Transverse colon (tissue), 4 donors: ENCODE measurements around the gene WNT6. TPM values are rescaled to one million over a fixed set of nuclear protein-coding genes. Genes with fewer than 3 reads are reported as not detected.

Experiments used
- DNase-seq: peaks from one replicate; pipeline ENCODE4 v3.0.0-alpha.2; 2019
- H3K27ac ChIP-seq, 4 donors: fragments of 200-600 bp; sonication (generic); 2 replicates each; pipeline ENCODE4 v1.5.1; 2016 to 2018; ENCODE audit warnings: inconsistent platforms in 4 of 4
- H3K27me3 ChIP-seq: fragments of 200-600 bp; sonication (generic); 2 replicates; pipeline ENCODE4 v1.5.1; 2017; ENCODE audit warnings: inconsistent platforms
- H3K36me3 ChIP-seq, 4 donors: fragments of 200-600 bp; sonication (generic); 2 replicates each; pipeline ENCODE4 v1.5.1; 2017 to 2019; ENCODE audit warnings: inconsistent platforms in 4 of 4
- H3K4me1 ChIP-seq, 4 donors: fragments of 200-600 bp; sonication (generic); 2 replicates each; pipeline ENCODE4 v1.5.1; 2017 to 2020; ENCODE audit warnings: inconsistent platforms in 4 of 4
- H3K4me3 ChIP-seq, 4 donors: fragments of 200-600 bp; sonication (generic); 1 replicate in 1 of 4; 2 replicates in 3 of 4; pipeline versions ENCODE4 v1.5.1 to v1.6.1; 2017 to 2019; ENCODE audit warnings: inconsistent platforms in 4 of 4
- H3K9me3 ChIP-seq, 2 donors: fragments of 200-600 bp; sonication (generic); 2 replicates each; pipeline ENCODE4 v1.5.1; 2017 to 2019; ENCODE audit warnings: inconsistent platforms in 2 of 2
- CTCF ChIP-seq, 5 experiments: fragments of 200-600 bp in 3 of 5; fragments of 450-650 bp in 2 of 5; sonication (generic) in 3 of 5; IDR thresholded peaks; 1 replicate in 2 of 5; 2 replicates in 3 of 5; pipeline ENCODE4 v1.5.1; 2016 to 2017; ENCODE audit warnings: antibody characterized with exemption in 5 of 5, inconsistent platforms in 3 of 5, mild to moderate bottlenecking in 2 of 5, moderate library complexity in 1 of 5
- EP300 ChIP-seq: sonication (generic); formaldehyde crosslinking; IDR thresholded peaks from one replicate; pipeline ENCODE4 v1.6.1; 2017; ENCODE audit warnings: antibody characterized with exemption, low read depth
- POLR2A ChIP-seq: fragments of 450-650 bp; IDR thresholded peaks from one replicate; pipeline ENCODE4 v1.6.1; 2016; ENCODE audit warnings: antibody characterized with exemption, mild to moderate bottlenecking, moderate library complexity
- POLR2AphosphoS5 ChIP-seq, 3 donors: sonication (generic); formaldehyde crosslinking; IDR thresholded peaks; one replicate each; pipeline ENCODE4 v1.6.1; 2016; ENCODE audit warnings: antibody characterized with exemption in 3 of 3
- WGBS, 2 donors: methylation state at CpG; one replicate each; pipeline ENCODE4 v1.1.5; 2018; ENCODE audit warnings: low coverage in 1 of 2; 5-methylcytosine and 5-hydroxymethylcytosine counted together
- in situ Hi-C, 4 donors: fragments of 200-750 bp; cut with MboI; loops; one replicate each; pipeline versions ENCODE4 v1.15.0 to v1.15.1; 2017; ENCODE audit warnings: low sequenced_read_pairs in 3 of 4, low pct_ligation_motif_present in 1 of 4, low pct_unique_long_range_greater_than_20kb in 1 of 4
- intact Hi-C: fragments of 100-400 bp; cut with DNase I; formaldehyde crosslinking; loops from one replicate; pipeline ENCODE4 v1.15.1; 2023; ENCODE audit warnings: low total_unique reads
- total RNA-seq, 4 donors: library from RNA; depleted of rRNA; stranded (reverse); fragments of >200 nt; gene quantifications; one replicate each; pipeline ENCODE4 v1.1.0, GENCODE V29; 2016

Gene WNT6
- total RNA-seq, 4 donors from 2014 or later = 0.82 to 164 (median 1.7) TPM; not detected in 1

GRCh38 chr2:218895759-218896500 is 36.3 kb downstream of the WNT6 start:
- Histone ChIP-seq H3K4me3 (no peak overlapping the region), H3K4me1 (peaks cover 19 to 42% (median 32%) of the 10 kb centered on the region in 4 donors)

DNA sequence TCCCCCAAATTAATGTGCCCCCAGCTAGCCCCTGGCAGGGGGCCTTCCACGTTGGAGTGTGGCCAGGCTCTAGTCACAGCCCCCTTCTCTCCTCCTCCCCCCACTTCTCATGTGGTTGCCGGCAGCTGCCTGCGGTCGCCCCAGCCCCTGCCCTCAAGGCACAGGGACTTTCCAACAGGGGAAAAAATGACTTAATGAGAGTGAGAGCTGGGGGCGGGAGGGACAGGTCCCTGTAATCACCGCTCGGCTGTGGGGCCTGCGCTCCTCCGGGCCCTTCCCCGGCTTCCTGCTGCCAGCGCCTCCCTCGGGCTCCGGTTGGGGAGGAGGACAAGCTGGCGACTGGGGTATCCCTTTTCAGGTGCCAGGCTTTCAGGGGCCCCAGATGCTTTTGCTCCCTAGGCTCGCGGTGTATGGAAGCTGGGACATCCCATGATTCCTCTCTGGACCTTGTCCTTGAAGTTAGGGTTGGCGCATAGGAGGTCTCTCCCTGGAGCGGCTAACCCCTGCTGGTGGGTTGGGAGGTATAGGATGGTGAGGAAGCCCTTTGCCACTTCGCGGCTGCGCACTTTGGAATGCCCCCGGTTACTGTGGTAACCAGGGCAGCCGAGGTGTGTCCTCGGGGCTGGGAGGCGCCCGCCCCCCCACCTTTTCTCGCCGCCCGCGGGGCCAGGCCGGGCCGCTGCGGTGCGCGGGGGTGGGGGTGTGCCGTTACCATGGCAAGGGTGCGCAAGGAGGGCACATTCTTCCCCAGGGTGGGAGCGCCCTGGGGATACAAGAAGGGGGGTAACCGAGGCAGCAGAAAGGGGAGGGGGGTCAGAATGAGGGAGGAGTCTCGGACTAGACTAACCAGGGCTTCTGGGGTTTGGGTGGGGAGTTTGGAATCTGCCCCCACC is 37.1 kb downstream of the WNT6 start:
- Histone ChIP-seq H3K36me3 (no peaks in the 10 kb centered on the region), H3K27me3 (peaks cover 95% of the 10 kb centered on the region), H3K4me1 (peaks cover 19 to 42% (median 32%) of the 10 kb centered on the region in 4 donors), H3K9me3 (no peaks in the 10 kb centered on the region), H3K4me3 (peak overlapping the region in 2 of 4 donors; percentile 0 to 16), H3K27ac (peak overlapping the region in 2 of 4 donors; percentile 28 to 64)
- intact Hi-C loops = no loop called here
- WGBS, 2 donors = 4% methylated on average over 34 of the region's 40 CpGs; no CpG with 5 or more reads in 1 of the 2 donors
- in situ Hi-C loops = no loop called here
- TF ChIP-seq CTCF (IDR thresholded peaks at IDR 0.05) (no peak), POLR2AphosphoS5 (IDR thresholded peaks at IDR 0.05) (no peak), EP300 (no peak), POLR2A (no peak)
- peak; percentile 67 for DNase-seq

More at GRCh38 chr2:218895759-218896500, 36.3 kb downstream of the WNT6 start:
- 29 to 70% methylated on average over 2 to 8 of the region's 8 CpGs for WGBS, 2 donors
- H3K9me3 ChIP-seq = no peaks in the 10 kb centered on the region
- H3K27me3 ChIP-seq = peaks cover 94% of the 10 kb centered on the region
- peak overlapping the region in 2 of 4 donors; percentile 28 to 64 for H3K27ac ChIP-seq
- TF ChIP-seq POLR2A = no peak
- no peak for TF ChIP-seq POLR2AphosphoS5 (IDR thresholded peaks at IDR 0.05)
- TF ChIP-seq CTCF (IDR thresholded peaks at IDR 0.05) = no peak
- no peak for TF ChIP-seq EP300
- intact Hi-C loops (no loop called here), in situ Hi-C loops (no loop called here)
- DNase-seq = no peak
- no peaks in the 10 kb centered on the region for H3K36me3 ChIP-seq

GRCh38 chr2:218897394-218898108 is 37.9 kb downstream of the WNT6 start:
- in situ Hi-C loops = no loop called here
- no peak for DNase-seq
- Histone ChIP-seq H3K36me3 (no peaks in the 10 kb centered on the region), H3K4me3 (peak overlapping the region in 1 of 4 donors; percentile 16), H3K9me3 (no peaks in the 10 kb centered on the region), H3K27me3 (peaks cover 97% of the 10 kb centered on the region), H3K27ac (peak overlapping the region in 2 of 4 donors; percentile 24 to 64), H3K4me1 (peaks cover 19 to 39% (median 30%) of the 10 kb centered on the region in 4 donors)
- TF ChIP-seq POLR2A (no peak), EP300 (no peak), CTCF (IDR thresholded peaks at IDR 0.05) (no peak), POLR2AphosphoS5 (IDR thresholded peaks at IDR 0.05) (no peak)
- WGBS, 2 donors = 4% methylated on average over 16 of the region's 34 CpGs; no CpG with 5 or more reads in 1 of the 2 donors
- intact Hi-C loops = no loop called here
